PC-3 (cell line): ENCODE data around the gene DOC2B. TPM values are rescaled to one million over a fixed set of nuclear protein-coding genes. Genes with fewer than 3 reads are reported as not detected.
A peak's percentile ranks its signal among the peaks of the same experiment; 100 is the strongest.

Experiments
- ATAC-seq: fragments of 200-7000 bp; cut with Tn5 transposase; 2 replicates; pipeline ENCODE4 v1.9.1; 2020; ENCODE audit warnings: mild to moderate bottlenecking, moderate library complexity
- BruUV-seq: library from RNA; stranded (reverse); fragments of 400-500 nt; replicated peaks from 2 replicates; lab custom pipeline; 2021; lab: Mats Ljungman, UMichigan
- CTCF ChIA-PET: fragments of 300-600 bp; sonication (Branson Sonifier 250); formaldehyde crosslinking; loops from one replicate; lab custom pipeline; 2022; ENCODE audit warnings: antibody characterized with exemption; lab: Charles Lee
- POLR2A ChIA-PET: fragments of 300-600 bp; sonication (Branson Sonifier 250); formaldehyde crosslinking; loops from one replicate; lab custom pipeline; 2022; ENCODE audit warnings: antibody characterized with exemption; ENCODE audit not compliant: unreplicated experiment; lab: Charles Lee
- DNase-seq: peaks from one replicate; pipeline ENCODE4 v3.0.0-alpha.2; 2015
- H2AFZ ChIP-seq: fragments of 300-600 bp; sonication (generic); 2 replicates; pipeline ENCODE4 v1.6.0; 2016; ENCODE audit warnings: antibody characterized with exemption, low read length
- H3F3A ChIP-seq: fragments of 300-600 bp; sonication (generic); one replicate; pipeline ENCODE4 v1.6.0; 2017; ENCODE audit warnings: antibody characterized with exemption, low read length, control low read depth, mild to moderate bottlenecking; ENCODE audit not compliant: unreplicated experiment
- H3K27ac ChIP-seq: fragments of 300-600 bp; sonication (generic); 2 replicates; pipeline ENCODE4 v1.5.1; 2016; ENCODE audit warnings: mild to moderate bottlenecking, low read length
- H3K27me3 ChIP-seq: fragments of 300-600 bp; sonication (generic); 2 replicates; pipeline ENCODE4 v1.6.1; 2016; ENCODE audit warnings: low read length, mixed read lengths
- H3K36me3 ChIP-seq: fragments of 300-600 bp; sonication (generic); 2 replicates; pipeline ENCODE4 v1.6.1; 2016; ENCODE audit warnings: low read depth, mixed run types, low read length, mixed read lengths
- H3K4me1 ChIP-seq: fragments of 300-600 bp; sonication (generic); 2 replicates; pipeline ENCODE4 v1.5.1; 2016; ENCODE audit warnings: low read length; ENCODE audit not compliant: insufficient read depth
- H3K4me2 ChIP-seq: fragments of 300-600 bp; sonication (generic); 2 replicates; pipeline ENCODE4 v1.6.0; 2016; ENCODE audit warnings: low read length
- H3K4me3 ChIP-seq: fragments of 300-600 bp; sonication (generic); 2 replicates; pipeline ENCODE4 v1.5.1; 2016; ENCODE audit warnings: mild to moderate bottlenecking, low read length, mixed read lengths
- H3K79me2 ChIP-seq: fragments of 300-600 bp; sonication (generic); 2 replicates; pipeline ENCODE4 v1.6.1; 2017; ENCODE audit warnings: low read length, mixed read lengths
- H3K9ac ChIP-seq: fragments of 300-600 bp; sonication (generic); 2 replicates; pipeline ENCODE4 v1.6.0; 2016; ENCODE audit warnings: mild to moderate bottlenecking, low read length
- H3K9me2 ChIP-seq: fragments of 300-600 bp; sonication (generic); replicated peaks from 2 replicates; pipeline ENCODE4 v1.6.1; 2016; ENCODE audit warnings: mixed run types, low read length, mixed read lengths
- H3K9me3 ChIP-seq: fragments of 300-600 bp; sonication (generic); 2 replicates; pipeline ENCODE4 v1.6.1; 2016; ENCODE audit warnings: low read length, mixed read lengths
- H4K20me1 ChIP-seq: fragments of 300-600 bp; sonication (generic); 2 replicates; pipeline ENCODE4 v1.6.1; 2016; ENCODE audit warnings: low read length, mixed read lengths
- CTCF ChIP-seq: fragments of 300-600 bp; sonication (generic); conservative IDR thresholded peaks from 2 replicates; pipeline ENCODE4 v1.5.1; 2017; ENCODE audit warnings: antibody characterized with exemption, low read depth, mild to moderate bottlenecking, low read length
- EZH2 ChIP-seq: fragments of 300-600 bp; sonication (generic); IDR thresholded peaks from one replicate; pipeline ENCODE4 v1.6.1; 2017; ENCODE audit warnings: antibody characterized with exemption, mild to moderate bottlenecking, low read length; ENCODE audit not compliant: unreplicated experiment
- EZH2phosphoT487 ChIP-seq: fragments of 300-600 bp; sonication (generic); IDR thresholded peaks from 2 replicates; pipeline ENCODE4 v1.6.1; 2018; ENCODE audit warnings: mild to moderate bottlenecking, antibody characterized with exemption, low read length, borderline replicate concordance
- intact Hi-C: fragments of 100-400 bp; cut with micrococcal nuclease; formaldehyde crosslinking; loops from 2 replicates; pipeline ENCODE4 v1.9.0; 2023
- total RNA-seq: library from RNA; depleted of rRNA; stranded (reverse); fragments of >200 nt; gene quantifications from 2 replicates; pipeline ENCODE4 v1.2.3, GENCODE V29; 2014

Gene DOC2B
- total RNA-seq, 1 experiment from 2014 or later: 0.69 TPM

GRCh38 chr17:149897-150584 lies 31.4 kb downstream of the DOC2B start:
- peak; percentile 24; the same call in 1 of the 2 replicates for ATAC-seq
- Histone ChIP-seq H3K9me2 (no peaks in the 10 kb centered on the region), H3K27me3 (no peaks in the 10 kb centered on the region), H3K4me1 (no peaks in the 10 kb centered on the region), H3K36me3 (no peaks in the 10 kb centered on the region), H4K20me1 (no peaks in the 10 kb centered on the region), H3K79me2 (no peaks in the 10 kb centered on the region), H3K27ac (no peak overlapping the region), H3K4me2 (no peak overlapping the region), H3F3A (no peaks in the 10 kb centered on the region), H3K9ac (no peak overlapping the region), H3K9me3 (no peaks in the 10 kb centered on the region), H2AFZ (no peak overlapping the region), H3K4me3 (no peak overlapping the region)
- no peak for TF ChIP-seq CTCF
- TF ChIP-seq EZH2: no peak
- no TSS peak for BruUV-seq
- peak; percentile 15 for DNase-seq
- ChIA-PET CTCF (no interaction called here), POLR2A (no interaction called here)
- intact Hi-C loops: no loop called here

GRCh38 chr17:149231-149630 lies 32.2 kb downstream of the DOC2B start:
- Histone ChIP-seq H3K9me2 (no peaks in the 10 kb centered on the region), H3K4me3 (no peak overlapping the region), H3K4me2 (no peak overlapping the region), H3K79me2 (no peaks in the 10 kb centered on the region), H3K36me3 (no peaks in the 10 kb centered on the region), H3F3A (no peaks in the 10 kb centered on the region), H3K9ac (no peak overlapping the region), H3K27ac (no peak overlapping the region), H2AFZ (no peak overlapping the region), H3K27me3 (no peaks in the 10 kb centered on the region), H3K4me1 (no peaks in the 10 kb centered on the region), H4K20me1 (no peaks in the 10 kb centered on the region), H3K9me3 (no peaks in the 10 kb centered on the region)
- POLR2A ChIA-PET: no interaction called here
- intact Hi-C loops: no loop called here
- no peak for ATAC-seq
- TF ChIP-seq CTCF: no peak
- no peak for TF ChIP-seq EZH2
- TF ChIP-seq EZH2phosphoT487: no peak
- no peak for DNase-seq
- CTCF ChIA-PET: no interaction called here
- BruUV-seq: no TSS peak

GRCh38 chr17:148757-149156 lies 32.7 kb downstream of the DOC2B start:
- TF ChIP-seq EZH2phosphoT487 (no peak), CTCF (no peak), EZH2 (no peak)
- no peaks in the 10 kb centered on the region for H3K9me2 ChIP-seq
- intact Hi-C loops: no loop called here
- CTCF ChIA-PET: no interaction called here
- H3K36me3 ChIP-seq: no peaks in the 10 kb centered on the region
- no peaks in the 10 kb centered on the region; the same call in 1 of the 2 replicates for H3K4me1 ChIP-seq
- no peak overlapping the region for H3K4me3 ChIP-seq
- H3K27me3 ChIP-seq: no peaks in the 10 kb centered on the region
- POLR2A ChIA-PET: no interaction called here
- H3K79me2 ChIP-seq: no peaks in the 10 kb centered on the region
- BruUV-seq: no TSS peak
- H3K4me2 ChIP-seq: no peak overlapping the region
- H3K9ac ChIP-seq: no peak overlapping the region
- ATAC-seq: no peak
- H2AFZ ChIP-seq: no peak overlapping the region
- no peaks in the 10 kb centered on the region for H3F3A ChIP-seq
- no peaks in the 10 kb centered on the region for H3K9me3 ChIP-seq
- DNase-seq: no peak
- H4K20me1 ChIP-seq: no peaks in the 10 kb centered on the region
- no peak overlapping the region for H3K27ac ChIP-seq
